HG02798 (cell line): Measurements from ENCODE around the gene ARL8A.
A peak's percentile ranks its signal among the peaks of the same experiment; 100 is the strongest.
"Not testable (repeated sequence)": the region's sequence is repeated elsewhere in the genome, so short reads cannot be mapped to it uniquely, and the experiment has no call there.

Experiments used
- ATAC-seq: cut with Tn5 transposase; IDR thresholded peaks from one replicate; pipeline ENCODE4 v1.9.1; 2021; ENCODE audit warnings: mild to moderate bottlenecking; ENCODE audit not compliant: unreplicated experiment, poor library complexity

Gene ARL8A

GRCh38 chr1:202144402-202145067, at the start of gene ARL8A:
ARL8A (minus strand) TSS chr1:202144737; CDS start chr1:202144572, 165 bp downstream.
- ATAC-seq, result peak; percentile 69

- ATAC-seq, result no peak
Observed at GRCh38 chr1:202194328-202194648, 49.8 kb upstream of the ARL8A start.

GRCh38 chr1:202193614-202194327, 49.2 kb upstream of the ARL8A start, which contains the start of gene LGR6:
LGR6 (plus strand) TSS chr1:202193799; CDS start chr1:202193990, 191 bp downstream.
- no peak for ATAC-seq

GRCh38 chr1:202192770-202193613, 48.5 kb upstream of the ARL8A start:
- peak; percentile 58 for ATAC-seq

GRCh38 chr1:202191391-202191790, 46.9 kb upstream of the ARL8A start:
- not testable (repeated sequence) for ATAC-seq

- ATAC-seq, result no peak
Observed at GRCh38 chr1:202189918-202190715, 45.6 kb upstream of the ARL8A start.

- peak; percentile 54 for ATAC-seq
Observed at GRCh38 chr1:202189001-202189790, 44.7 kb upstream of the ARL8A start.

- no peak for ATAC-seq
Observed at GRCh38 chr1:202187697-202188407, 43.3 kb upstream of the ARL8A start.

GRCh38 chr1:202187041-202187671, 42.6 kb upstream of the ARL8A start:
- no peak for ATAC-seq

- no peak for ATAC-seq
Observed at GRCh38 chr1:202186327-202186726, 41.8 kb upstream of the ARL8A start.

GRCh38 chr1:202184750-202185460, 40.4 kb upstream of the ARL8A start:
- peak; percentile 45 for ATAC-seq

- no peak for ATAC-seq
Observed at GRCh38 chr1:202182040-202182877, 37.7 kb upstream of the ARL8A start.

- no peak for ATAC-seq
Observed at GRCh38 chr1:202181586-202181985, 37.0 kb upstream of the ARL8A start.

GRCh38 chr1:202180751-202181139, 36.2 kb upstream of the ARL8A start:
- not testable (repeated sequence) for ATAC-seq

GRCh38 chr1:202179828-202180750, 35.6 kb upstream of the ARL8A start:
- ATAC-seq, result no peak
